Ishikawa (cell line): ENCODE results near the gene MARCHF6.

Experiments
- CEBPB ChIP-seq: IDR thresholded peaks from 2 replicates; pipeline ENCODE4 v1.6.1; 2012
- CREB1 ChIP-seq: IDR thresholded peaks from 2 replicates; pipeline ENCODE4 v1.6.1; 2012; ENCODE audit warnings: low read depth
- EGR1 ChIP-seq: IDR thresholded peaks from 2 replicates; pipeline ENCODE4 v1.6.1; 2012
- EP300 ChIP-seq: IDR thresholded peaks from 2 replicates; pipeline ENCODE4 v1.6.1; 2012; ENCODE audit warnings: borderline replicate concordance
- FOXM1 ChIP-seq: IDR thresholded peaks from 2 replicates; pipeline ENCODE4 v1.6.1; 2012; ENCODE audit warnings: low read depth, borderline replicate concordance
- MAX ChIP-seq: IDR thresholded peaks from 2 replicates; pipeline ENCODE4 v1.6.1; 2012
- NFIC ChIP-seq: IDR thresholded peaks from 2 replicates; pipeline ENCODE4 v1.6.1; 2012
- RAD21 ChIP-seq: IDR thresholded peaks from 2 replicates; pipeline ENCODE4 v1.6.1; 2012; ENCODE audit warnings: low read depth
- REST ChIP-seq: IDR thresholded peaks from 2 replicates; pipeline ENCODE4 v1.6.1; 2012; ENCODE audit warnings: low read depth, mild to moderate bottlenecking
- TAF1 ChIP-seq: IDR thresholded peaks from 2 replicates; pipeline ENCODE4 v1.6.1; 2012; ENCODE audit warnings: low read depth, mild to moderate bottlenecking
- TCF12 ChIP-seq: IDR thresholded peaks from 2 replicates; pipeline ENCODE4 v1.6.1; 2012; ENCODE audit warnings: low read depth
- TEAD4 ChIP-seq: IDR thresholded peaks from 2 replicates; pipeline ENCODE4 v1.6.1; 2012
- USF1 ChIP-seq: IDR thresholded peaks from 2 replicates; pipeline ENCODE4 v1.6.1; 2012
- YY1 ChIP-seq: IDR thresholded peaks from 2 replicates; pipeline ENCODE4 v1.6.1; 2012; ENCODE audit warnings: low read depth
- ZBTB7A ChIP-seq: IDR thresholded peaks from 2 replicates; pipeline ENCODE4 v1.6.1; 2012; ENCODE audit warnings: low read depth

MARCHF6 gene

GRCh38 chr5:10337986-10338385 is 15.5 kb upstream of the MARCHF6 start:
- TF ChIP-seq EP300 (no peak), TCF12 (no peak), TEAD4 (no peak), TAF1 (no peak), USF1 (no peak), REST (no peak)

GRCh38 chr5:10338686-10339057 is 14.8 kb upstream of the MARCHF6 start:
- no peak for TF ChIP-seq NFIC
- TF ChIP-seq YY1: no peak
- TF ChIP-seq USF1: no peak
- TF ChIP-seq CEBPB: no peak
- TF ChIP-seq EP300: no peak
- no peak for TF ChIP-seq REST
- TF ChIP-seq FOXM1: no peak
- TF ChIP-seq CREB1: no peak
- no peak for TF ChIP-seq TEAD4
- no peak for TF ChIP-seq TCF12
- no peak for TF ChIP-seq TAF1
- TF ChIP-seq RAD21: no peak
- no peak for TF ChIP-seq ZBTB7A
- no peak for TF ChIP-seq MAX
- TF ChIP-seq EGR1: no peak

GRCh38 chr5:10339058-10339811 is 14.3 kb upstream of the MARCHF6 start:
- TF ChIP-seq NFIC (no peak), TEAD4 (no peak), CEBPB (no peak), REST (no peak), YY1 (no peak)

- no peak for TF ChIP-seq ZBTB7A
- no peak for TF ChIP-seq CREB1
- TF ChIP-seq TCF12: no peak
- TF ChIP-seq EGR1: no peak
- no peak for TF ChIP-seq REST
- TF ChIP-seq USF1: no peak
These were observed 13.5 kb upstream of the MARCHF6 start for GRCh38 chr5:10339958-10340357.
